IMR-90 (cell line): ENCODE measurements around the gene CSRP1. TPM values are rescaled to one million over a fixed set of nuclear protein-coding genes. Genes with fewer than 3 reads are reported as not detected.

ENCODE experiments used
- ATAC-seq: fragments of 200-7000 bp; cut with Tn5 transposase; 2 replicates; pipeline ENCODE4 v1.9.1; 2020; ENCODE audit warnings: low read depth, mild to moderate bottlenecking, moderate library complexity
- BruUV-seq: library from RNA; stranded (reverse); fragments of 400-500 nt; replicated peaks from 2 replicates; lab custom pipeline; 2021; lab: Mats Ljungman, UMichigan
- CTCF ChIA-PET: fragments of 300-600 bp; formaldehyde crosslinking; extraction: SDS; loops from one replicate; lab custom pipeline; 2021; ENCODE audit warnings: antibody characterized with exemption; lab: Yijun Ruan, JAX
- POLR2A ChIA-PET: fragments of 300-600 bp; sonication (Branson Sonifier 250); formaldehyde crosslinking; loops from one replicate; lab custom pipeline; 2022; ENCODE audit warnings: antibody characterized with exemption; ENCODE audit not compliant: unreplicated experiment; lab: Charles Lee
- DNase-seq: peaks from one replicate; pipeline ENCODE4 v3.0.0; 2013
- H2AFZ ChIP-seq: replicated peaks from 2 replicates; pipeline ENCODE3; 2013; ENCODE audit warnings: low read length, mild to moderate bottlenecking; ENCODE audit not compliant: poor library complexity
- H2AK5ac ChIP-seq: 2 replicates; pipeline ENCODE4 v1.6.1; 2013; ENCODE audit warnings: low read depth, low read length, inconsistent platforms
- H2AK9ac ChIP-seq: replicated peaks from 2 replicates; pipeline ENCODE3; 2013; ENCODE audit warnings: mild to moderate bottlenecking, low read depth, low read length, moderate library complexity; ENCODE audit not compliant: poor library complexity
- H2BK120ac ChIP-seq: 2 replicates; pipeline ENCODE4 v1.6.1; 2013; ENCODE audit warnings: low read depth, low read length, inconsistent platforms
- H2BK15ac ChIP-seq: 3 replicates; pipeline ENCODE4 v1.6.1; 2013; ENCODE audit warnings: low read depth, low read length, inconsistent platforms
- H2BK20ac ChIP-seq: 2 replicates; pipeline ENCODE4 v1.6.1; 2013; ENCODE audit warnings: low read depth, mild to moderate bottlenecking, inconsistent platforms, low read length, moderate library complexity
- H2BK5ac ChIP-seq: 2 replicates; pipeline ENCODE4 v1.6.1; 2013; ENCODE audit warnings: mild to moderate bottlenecking, low read depth, low read length, inconsistent platforms; ENCODE audit not compliant: poor library complexity, severe bottlenecking
- H3K14ac ChIP-seq: replicated peaks from 2 replicates; pipeline ENCODE4 v1.6.1; 2013; ENCODE audit warnings: low read depth, low read length, inconsistent platforms
- H3K18ac ChIP-seq: 2 replicates; pipeline ENCODE4 v1.6.1; 2013; ENCODE audit warnings: low read depth, low read length, control low read depth
- H3K23ac ChIP-seq: 2 replicates; pipeline ENCODE4 v1.6.1; 2013; ENCODE audit warnings: low read depth, low read length, inconsistent platforms
- H3K27ac ChIP-seq: 2 replicates; pipeline ENCODE4 v1.5.1; 2013; ENCODE audit warnings: mild to moderate bottlenecking, control low read depth, low read length; ENCODE audit not compliant: insufficient read depth
- H3K27me3 ChIP-seq: 2 replicates; pipeline ENCODE4 v1.6.1; 2013; ENCODE audit warnings: low read length; ENCODE audit not compliant: control insufficient read depth, insufficient read depth
- H3K36me3 ChIP-seq: 2 replicates; pipeline ENCODE4 v1.6.1; 2013; ENCODE audit warnings: low read length, mixed read lengths; ENCODE audit not compliant: control insufficient read depth, insufficient read depth
- H3K4ac ChIP-seq: 2 replicates; pipeline ENCODE4 v1.6.1; 2013; ENCODE audit warnings: low read depth, low read length, inconsistent platforms
- H3K4me1 ChIP-seq: 2 replicates; pipeline ENCODE4 v1.6.1; 2013; ENCODE audit warnings: low read length, mixed read lengths; ENCODE audit not compliant: control insufficient read depth, insufficient read depth
- H3K4me2 ChIP-seq: 2 replicates; pipeline ENCODE4 v1.6.1; 2013; ENCODE audit warnings: low read depth, mild to moderate bottlenecking, control low read depth, low read length, moderate library complexity
- H3K4me3 ChIP-seq: 2 replicates; pipeline ENCODE4 v1.5.1; 2013; ENCODE audit warnings: low read depth, mild to moderate bottlenecking, control low read depth, low read length, moderate library complexity; ENCODE audit not compliant: insufficient read depth
- H3K56ac ChIP-seq: 2 replicates; pipeline ENCODE4 v1.6.1; 2013; ENCODE audit warnings: low read length, inconsistent platforms; ENCODE audit not compliant: insufficient read depth; ENCODE audit errors: extremely low read depth
- H3K79me1 ChIP-seq, 2 experiments: 2 replicates each; pipeline ENCODE4 v1.6.1; 2013; ENCODE audit warnings: low read length in 2 of 2, inconsistent platforms in 1 of 2, low read depth in 1 of 2
- H3K9ac ChIP-seq: 2 replicates; pipeline ENCODE4 v1.6.1; 2013; ENCODE audit warnings: low read depth, low read length, control low read depth
- H3K9me1 ChIP-seq: 2 replicates; pipeline ENCODE4 v1.6.1; 2013; ENCODE audit warnings: low read length, inconsistent platforms; ENCODE audit not compliant: insufficient read depth
- H3K9me3 ChIP-seq: 2 replicates; pipeline ENCODE4 v1.6.1; 2013; ENCODE audit warnings: low read length; ENCODE audit not compliant: control insufficient read depth, insufficient read depth
- H4K20me1 ChIP-seq: 2 replicates; pipeline ENCODE4 v1.6.1; 2013; ENCODE audit warnings: low read length, inconsistent platforms; ENCODE audit not compliant: insufficient read depth
- H4K5ac ChIP-seq: 2 replicates; pipeline ENCODE4 v1.6.1; 2013; ENCODE audit warnings: mild to moderate bottlenecking, low read depth, low read length, control low read depth
- H4K8ac ChIP-seq, 2 experiments: 2 replicates each; pipeline ENCODE4 v1.6.1; 2013; ENCODE audit warnings: low read depth in 2 of 2, low read length in 2 of 2, control low read depth in 1 of 2, inconsistent platforms in 1 of 2
- H4K91ac ChIP-seq: 2 replicates; pipeline ENCODE4 v1.6.1; 2013; ENCODE audit warnings: low read depth, low read length, inconsistent platforms; ENCODE audit not compliant: insufficient read depth
- BHLHE40 ChIP-seq: fragments of 150-350 bp; IDR thresholded peaks from 2 replicates; pipeline ENCODE4 v1.6.1; 2016; ENCODE audit warnings: mild to moderate bottlenecking, low read depth, low read length
- CHD1 ChIP-seq: IDR thresholded peaks from 2 replicates; pipeline ENCODE4 v1.6.1; 2012; ENCODE audit warnings: low read depth, low read length, improper control_type of control experiment
- MAFK ChIP-seq: IDR thresholded peaks from 2 replicates; pipeline ENCODE4 v1.6.1; 2012; ENCODE audit warnings: low read depth, low read length, improper control_type of control experiment
- MAZ ChIP-seq: IDR thresholded peaks from 2 replicates; pipeline ENCODE4 v1.6.1; 2012; ENCODE audit warnings: low read depth, mild to moderate bottlenecking, low read length, improper control_type of control experiment, moderate library complexity, borderline replicate concordance
- MXI1 ChIP-seq: IDR thresholded peaks from 2 replicates; pipeline ENCODE4 v1.6.1; 2012; ENCODE audit warnings: low read depth, mild to moderate bottlenecking, low read length, moderate library complexity, borderline replicate concordance
- POLR2A ChIP-seq: IDR thresholded peaks from 2 replicates; pipeline ENCODE4 v1.6.1; 2012; ENCODE audit warnings: mild to moderate bottlenecking, low read depth, low read length
- RAD21 ChIP-seq: IDR thresholded peaks from 2 replicates; pipeline ENCODE4 v1.6.1; 2012; ENCODE audit warnings: low read length, improper control_type of control experiment
- RCOR1 ChIP-seq: IDR thresholded peaks from 2 replicates; pipeline ENCODE4 v1.6.1; 2012; ENCODE audit warnings: mild to moderate bottlenecking, low read length, improper control_type of control experiment; ENCODE audit not compliant: insufficient replicate concordance
- SMC3 ChIP-seq: fragments of 150-350 bp; IDR thresholded peaks from 2 replicates; pipeline ENCODE4 v1.6.1; 2016; ENCODE audit warnings: low read depth, mild to moderate bottlenecking, antibody characterized with exemption, low read length, moderate library complexity
- WGBS, 2 experiments: methylation state at CpG; one replicate each; pipeline versions ENCODE4 v1.1.5 to v1.1.7; 2013; ENCODE audit warnings: missing lambda C conversion rate in 2 of 2; ENCODE audit not compliant: insufficient read length in 1 of 2; ENCODE audit errors: extremely low coverage in 2 of 2; 5-methylcytosine and 5-hydroxymethylcytosine counted together
- dilution Hi-C: fragments of 300-500 bp; cut with HindIII; formaldehyde crosslinking; loops from one replicate; pipeline ENCODE4 v1.14.3; 2018; ENCODE audit warnings: low sequenced_read_pairs; ENCODE audit not compliant: unreplicated experiment
- in situ Hi-C: fragments of 300-500 bp; cut with MboI; formaldehyde crosslinking; loops from 3 replicates; pipeline ENCODE4 v1.14.3; 2019; ENCODE audit warnings: low sequenced_read_pairs, inconsistent platforms, mixed read lengths
- intact Hi-C: fragments of 100-400 bp; cut with micrococcal nuclease; formaldehyde crosslinking; loops from 2 replicates; pipeline ENCODE4 v1.10.0; 2022
- polyA plus RNA-seq, 3 experiments: library from polyadenylated mRNA; depleted of rRNA; stranded (reverse); fragments of >200 nt; gene quantifications; 2 replicates each; pipeline ENCODE4 v1.2.3, GENCODE V29; 2012; ENCODE audit warnings: low replicate concordance in 1 of 3
- total RNA-seq: library from RNA; depleted of rRNA; stranded (reverse); fragments of >200 nt; gene quantifications from 2 replicates; pipeline ENCODE4 v1.2.3, GENCODE V29; 2012
- TF ChIP-seq, protein P1 (sequence below): conservative IDR thresholded peaks from 2 replicates; pipeline ENCODE4 v1.5.1; 2012; ENCODE audit warnings: mild to moderate bottlenecking, low read depth, low read length, improper control_type of control experiment
- TF ChIP-seq, protein P2 (sequence below): fragments of 150-350 bp; IDR thresholded peaks from 2 replicates; pipeline ENCODE4 v1.6.1; 2016; ENCODE audit warnings: low read depth, mild to moderate bottlenecking, low read length, moderate library complexity, borderline replicate concordance

CSRP1 gene
- total and polyA plus RNA-seq, 2 of the 4 experiments (the other 2 are of a cell fraction), result 1,037 to 1,498 TPM

DNA sequence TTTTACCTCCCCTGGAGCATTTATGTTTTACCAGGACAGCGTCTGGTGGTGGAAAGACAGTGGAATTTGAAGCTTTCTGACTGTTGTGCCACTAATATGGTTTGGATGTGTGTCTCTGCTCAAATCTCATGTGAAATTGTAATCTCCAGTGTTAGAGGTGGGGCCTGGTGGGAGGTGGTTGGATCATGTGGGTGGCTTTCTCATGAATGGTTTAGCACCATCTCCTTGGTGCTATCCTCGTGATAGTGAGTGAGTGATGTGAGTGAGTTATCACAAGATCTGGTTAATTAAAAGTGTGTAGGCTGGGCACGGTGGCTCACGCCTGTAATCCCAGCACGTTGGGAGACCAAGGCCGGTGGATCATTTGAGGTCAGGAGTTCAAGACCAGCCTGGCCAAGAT lies 61.6 kb downstream of the CSRP1 start:
- no peak overlapping the region for H2BK20ac ChIP-seq
- no CpG with 5 or more reads among the region's 6 CpGs for WGBS, 2 experiments
- no peak overlapping the region for H3K14ac ChIP-seq
- no peak overlapping the region for H3K18ac ChIP-seq
- no peaks in the 10 kb centered on the region for H3K36me3 ChIP-seq
- H3K27ac ChIP-seq, result no peak overlapping the region
- no peak overlapping the region; the same call in 1 of the 2 replicates for H2AK5ac ChIP-seq
- H3K9me3 ChIP-seq, result no peaks in the 10 kb centered on the region; the same call in 1 of the 2 replicates
- no peak overlapping the region for H3K56ac ChIP-seq
- ChIA-PET POLR2A (no interaction called here), CTCF (no interaction called here)
- H2BK120ac ChIP-seq, result no peak overlapping the region
- H3K79me1 ChIP-seq, result no peaks in the 10 kb centered on the region
- BruUV-seq, result no TSS peak
- no peak for TF ChIP-seq MXI1
- TF ChIP-seq BHLHE40, result no peak
- TF ChIP-seq, protein P1, sequence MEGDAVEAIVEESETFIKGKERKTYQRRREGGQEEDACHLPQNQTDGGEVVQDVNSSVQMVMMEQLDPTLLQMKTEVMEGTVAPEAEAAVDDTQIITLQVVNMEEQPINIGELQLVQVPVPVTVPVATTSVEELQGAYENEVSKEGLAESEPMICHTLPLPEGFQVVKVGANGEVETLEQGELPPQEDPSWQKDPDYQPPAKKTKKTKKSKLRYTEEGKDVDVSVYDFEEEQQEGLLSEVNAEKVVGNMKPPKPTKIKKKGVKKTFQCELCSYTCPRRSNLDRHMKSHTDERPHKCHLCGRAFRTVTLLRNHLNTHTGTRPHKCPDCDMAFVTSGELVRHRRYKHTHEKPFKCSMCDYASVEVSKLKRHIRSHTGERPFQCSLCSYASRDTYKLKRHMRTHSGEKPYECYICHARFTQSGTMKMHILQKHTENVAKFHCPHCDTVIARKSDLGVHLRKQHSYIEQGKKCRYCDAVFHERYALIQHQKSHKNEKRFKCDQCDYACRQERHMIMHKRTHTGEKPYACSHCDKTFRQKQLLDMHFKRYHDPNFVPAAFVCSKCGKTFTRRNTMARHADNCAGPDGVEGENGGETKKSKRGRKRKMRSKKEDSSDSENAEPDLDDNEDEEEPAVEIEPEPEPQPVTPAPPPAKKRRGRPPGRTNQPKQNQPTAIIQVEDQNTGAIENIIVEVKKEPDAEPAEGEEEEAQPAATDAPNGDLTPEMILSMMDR, result no peak
- TF ChIP-seq CHD1, result no peak
- no peak for TF ChIP-seq RCOR1
- no peak for TF ChIP-seq MAZ
- TF ChIP-seq MAFK, result no peak
- TF ChIP-seq, protein P2, sequence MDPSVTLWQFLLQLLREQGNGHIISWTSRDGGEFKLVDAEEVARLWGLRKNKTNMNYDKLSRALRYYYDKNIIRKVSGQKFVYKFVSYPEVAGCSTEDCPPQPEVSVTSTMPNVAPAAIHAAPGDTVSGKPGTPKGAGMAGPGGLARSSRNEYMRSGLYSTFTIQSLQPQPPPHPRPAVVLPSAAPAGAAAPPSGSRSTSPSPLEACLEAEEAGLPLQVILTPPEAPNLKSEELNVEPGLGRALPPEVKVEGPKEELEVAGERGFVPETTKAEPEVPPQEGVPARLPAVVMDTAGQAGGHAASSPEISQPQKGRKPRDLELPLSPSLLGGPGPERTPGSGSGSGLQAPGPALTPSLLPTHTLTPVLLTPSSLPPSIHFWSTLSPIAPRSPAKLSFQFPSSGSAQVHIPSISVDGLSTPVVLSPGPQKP, result no peak
- TF ChIP-seq RAD21, result no peak
- no peak for TF ChIP-seq SMC3
- no peak for TF ChIP-seq POLR2A
- no peaks in the 10 kb centered on the region for H3K27me3 ChIP-seq
- H4K20me1 ChIP-seq, result no peaks in the 10 kb centered on the region
- ATAC-seq, result no peak
- H3K9me1 ChIP-seq, result no peaks in the 10 kb centered on the region
- no peak overlapping the region for H3K23ac ChIP-seq
- no peak overlapping the region for H3K4me2 ChIP-seq
- DNase-seq, result no peak
- H3K9ac ChIP-seq, result no peak overlapping the region
- H3K4ac ChIP-seq, result no peak overlapping the region
- intact Hi-C loops (no loop called here), in situ Hi-C loops (loop anchor here (10.0 kb wide), 1 partner anchor 69 kb away; no protein-coding TSS in a partner anchor), dilution Hi-C loops (no loop called here)
- H2AK9ac ChIP-seq, result no peak overlapping the region
- no peak overlapping the region for H4K91ac ChIP-seq
- no peak overlapping the region for H4K8ac ChIP-seq
- no peak overlapping the region for H4K5ac ChIP-seq
- H3K4me3 ChIP-seq, result no peak overlapping the region
- no peak overlapping the region for H2AFZ ChIP-seq
- H3K4me1 ChIP-seq, result peaks cover 6% of the 10 kb centered on the region
- no peak overlapping the region for H2BK5ac ChIP-seq
- H2BK15ac ChIP-seq, result no peak overlapping the region
